GM19463 (cell line): ENCODE measurements around the gene APPL2.

ENCODE experiments used
- ATAC-seq: cut with Tn5 transposase; IDR thresholded peaks from one replicate; pipeline ENCODE4 v1.9.1; 2021; ENCODE audit warnings: mild to moderate bottlenecking, moderate library complexity; ENCODE audit not compliant: unreplicated experiment

APPL2 gene

GRCh38 chr12:105223884-105224283 is 12.1 kb downstream of the APPL2 start:
- ATAC-seq = no peak

DNA sequence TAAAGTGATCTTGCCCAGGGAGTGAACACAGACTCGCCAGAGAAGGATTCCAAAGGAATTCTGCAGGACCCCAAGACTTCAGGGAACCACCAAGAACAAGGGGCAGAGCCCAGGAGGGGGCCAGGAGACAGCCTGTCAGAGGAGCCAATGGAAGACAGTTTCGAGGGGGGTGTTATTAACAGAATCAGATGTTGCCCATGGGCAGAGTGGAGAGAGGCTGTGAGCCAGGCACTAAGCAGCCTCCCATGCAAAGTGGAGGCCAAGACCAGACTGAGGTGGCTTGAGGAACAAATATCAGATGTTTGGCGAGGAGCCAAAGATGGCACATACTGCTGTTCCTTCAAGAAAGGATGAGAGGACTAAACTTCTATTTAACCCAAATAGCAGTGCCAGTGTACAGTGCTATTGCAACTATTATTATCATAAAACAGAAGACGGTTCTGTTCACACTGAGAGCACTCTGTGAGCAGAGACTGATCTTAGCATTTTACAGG is 12.6 kb downstream of the APPL2 start:
- no peak for ATAC-seq

DNA sequence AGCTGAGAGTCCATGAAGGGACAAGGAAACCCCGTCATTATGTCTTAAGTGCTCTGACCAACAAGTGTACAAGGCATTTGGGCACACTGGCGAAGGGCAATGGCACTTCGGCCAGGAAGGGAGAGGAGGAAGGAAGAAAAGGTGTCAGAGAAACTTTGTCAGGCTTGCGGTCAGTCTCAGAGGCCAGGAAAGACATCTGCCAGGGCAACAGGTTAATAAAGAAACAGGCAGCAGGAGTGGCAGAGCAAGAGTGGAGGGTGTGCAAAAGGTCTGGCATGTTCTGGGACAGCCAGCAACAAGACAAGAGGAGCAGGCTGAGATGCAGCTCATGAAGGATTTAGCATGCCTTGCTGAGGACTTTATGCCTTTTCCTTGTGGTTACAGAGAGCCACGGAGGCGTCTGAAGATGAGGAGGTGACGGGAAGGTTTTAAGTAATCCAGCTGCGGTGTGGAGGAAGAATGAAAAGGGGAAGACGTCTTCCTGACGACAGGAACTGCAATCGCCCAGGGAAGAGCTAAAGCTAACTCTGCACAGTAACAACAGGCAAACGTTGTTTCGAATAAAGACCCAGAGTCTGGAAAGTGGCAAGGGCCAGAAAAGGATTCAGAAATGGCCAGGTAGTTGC is 13.1 kb downstream of the APPL2 start:
- ATAC-seq = no peak

GRCh38 chr12:105222284-105222655 is 13.7 kb downstream of the APPL2 start:
- ATAC-seq = no peak

DNA sequence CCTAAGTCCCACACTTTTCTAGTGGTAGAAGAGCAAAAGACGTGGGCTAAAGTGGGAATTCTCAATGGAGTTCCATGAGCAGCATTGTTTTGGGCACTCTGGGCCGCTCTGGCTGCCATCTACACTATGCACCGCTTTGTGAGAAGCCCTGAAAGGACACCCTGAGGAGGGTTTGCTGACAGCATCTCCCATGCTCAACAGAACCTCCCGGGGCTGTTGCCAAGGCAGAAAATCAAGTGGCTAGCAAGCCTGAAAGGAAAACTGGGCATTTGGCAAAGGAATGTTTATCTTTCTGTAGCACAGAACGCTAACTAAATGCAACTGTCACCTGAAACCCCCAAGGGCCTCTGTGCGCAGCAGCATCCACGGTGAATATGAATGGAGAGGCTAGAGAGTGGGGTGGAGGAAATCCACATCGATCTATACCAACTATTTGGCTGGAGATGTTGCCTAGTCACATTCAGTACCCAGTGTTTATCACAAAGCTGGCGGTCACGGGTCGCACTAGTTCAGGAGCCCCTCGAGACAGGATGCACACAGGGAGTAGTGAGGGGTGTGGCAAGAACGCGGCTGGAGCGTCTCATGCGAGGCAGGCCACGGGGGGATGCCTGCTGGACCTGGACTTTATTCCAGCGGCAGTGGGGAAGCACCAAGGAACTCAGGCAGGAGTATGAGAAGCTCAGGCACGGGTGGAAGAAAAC is 14.2 kb downstream of the APPL2 start:
- no peak for ATAC-seq

- no peak for ATAC-seq
Measured at GRCh38 chr12:105220929-105221290, 15.1 kb downstream of the APPL2 start.

GRCh38 chr12:105220150-105220928 is 15.6 kb downstream of the APPL2 start:
- no peak for ATAC-seq

- no peak for ATAC-seq
Measured at GRCh38 chr12:105219261-105220028, 16.5 kb downstream of the APPL2 start.

DNA sequence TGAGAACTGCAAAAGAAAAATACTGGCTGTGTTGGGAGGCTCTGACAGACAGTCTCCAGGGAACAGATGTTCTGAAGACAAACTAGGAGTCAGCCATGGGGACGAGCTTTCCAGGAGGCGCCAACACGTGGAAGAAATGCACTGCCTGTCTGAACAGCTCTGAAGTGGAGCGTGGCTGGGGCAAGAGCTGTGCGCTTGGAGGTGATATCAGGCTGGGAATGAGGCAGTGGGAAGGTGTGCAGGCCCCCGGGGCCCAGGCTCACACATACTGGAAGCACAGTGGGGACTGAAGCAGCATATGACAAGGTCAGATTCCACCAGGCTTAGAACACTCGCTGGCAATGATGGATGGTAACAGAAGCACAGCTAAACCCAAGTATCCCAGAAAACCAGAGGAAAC is 17.5 kb downstream of the APPL2 start:
- no peak for ATAC-seq

GRCh38 chr12:105214670-105215375 is 21.2 kb downstream of the APPL2 start:
- ATAC-seq = no peak

DNA sequence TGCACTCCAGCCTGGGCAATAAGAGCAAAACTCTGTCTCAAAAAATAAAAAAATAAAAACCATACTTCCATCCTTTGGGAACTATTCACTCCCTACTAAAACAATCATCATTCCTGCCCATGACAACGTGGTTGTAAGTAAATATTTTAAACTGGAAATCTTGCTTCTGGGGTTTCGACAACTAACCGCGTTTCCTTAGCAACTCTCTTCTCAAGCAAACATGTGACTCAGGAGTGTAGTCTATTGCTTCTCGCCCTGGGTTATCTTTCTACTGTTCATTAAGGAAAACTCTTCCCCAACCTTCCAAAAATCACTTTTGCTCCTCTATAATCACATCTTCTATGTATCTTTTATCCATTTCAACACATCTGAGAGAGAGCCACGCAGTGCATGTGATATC is 21.8 kb downstream of the APPL2 start:
- no peak for ATAC-seq

GRCh38 chr12:105212438-105212837 is 23.5 kb downstream of the APPL2 start:
- ATAC-seq = no peak

DNA sequence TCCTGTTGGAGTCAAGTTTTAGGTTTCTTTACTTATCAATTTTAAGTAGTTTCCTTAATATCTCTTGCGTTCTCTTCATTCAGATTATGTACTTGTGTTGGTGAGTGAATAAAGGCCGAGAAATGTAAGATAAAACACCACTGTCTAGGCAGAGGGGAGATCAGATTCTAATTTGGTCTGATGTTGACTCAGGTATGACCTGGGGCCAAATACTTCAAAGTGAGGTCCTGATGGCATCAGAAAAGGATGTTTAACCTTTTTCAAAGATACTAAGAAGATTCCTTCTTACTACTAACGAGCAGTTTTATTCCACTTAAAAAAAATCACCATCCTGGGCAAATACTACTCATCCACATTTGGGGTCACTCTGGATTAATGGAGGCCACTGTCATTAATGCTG is 26.9 kb downstream of the APPL2 start:
- no peak for ATAC-seq

- no peak for ATAC-seq
Measured at GRCh38 chr12:105206686-105207374, 29.1 kb downstream of the APPL2 start.

DNA sequence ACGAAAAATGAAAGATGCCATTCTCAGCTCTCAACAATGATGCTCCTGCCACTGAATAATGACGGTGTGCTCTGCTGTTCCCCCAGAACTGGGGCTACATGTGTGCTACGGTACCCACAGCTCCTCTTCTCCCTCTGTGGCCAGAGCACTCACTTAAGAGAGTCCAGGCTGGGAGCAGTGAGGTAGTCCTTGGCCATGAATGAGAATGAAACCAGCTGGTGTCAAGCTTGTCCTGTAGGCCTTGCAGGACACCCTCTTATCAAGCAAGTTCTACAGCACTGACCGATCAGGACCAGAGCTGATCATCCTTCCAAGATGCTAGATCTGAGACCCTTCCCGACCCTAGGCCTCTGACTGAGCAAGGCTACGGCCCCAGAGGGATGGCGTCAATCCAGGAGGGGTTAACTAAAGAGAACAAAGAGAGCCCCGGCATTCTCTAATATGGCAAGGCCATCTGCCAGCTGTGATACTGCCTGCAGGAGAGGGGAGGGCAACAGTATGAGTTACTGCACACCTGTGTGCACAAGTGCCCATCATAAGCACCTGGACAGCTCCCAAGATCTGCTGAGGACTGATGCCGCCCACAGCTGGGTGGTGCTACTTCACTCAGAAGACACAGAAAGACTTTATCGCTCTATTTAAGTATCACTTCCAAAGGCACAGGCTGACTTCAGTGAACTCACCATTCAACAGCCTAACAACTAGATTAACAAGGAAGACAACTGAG is 30.5 kb downstream of the APPL2 start:
- no peak for ATAC-seq

DNA sequence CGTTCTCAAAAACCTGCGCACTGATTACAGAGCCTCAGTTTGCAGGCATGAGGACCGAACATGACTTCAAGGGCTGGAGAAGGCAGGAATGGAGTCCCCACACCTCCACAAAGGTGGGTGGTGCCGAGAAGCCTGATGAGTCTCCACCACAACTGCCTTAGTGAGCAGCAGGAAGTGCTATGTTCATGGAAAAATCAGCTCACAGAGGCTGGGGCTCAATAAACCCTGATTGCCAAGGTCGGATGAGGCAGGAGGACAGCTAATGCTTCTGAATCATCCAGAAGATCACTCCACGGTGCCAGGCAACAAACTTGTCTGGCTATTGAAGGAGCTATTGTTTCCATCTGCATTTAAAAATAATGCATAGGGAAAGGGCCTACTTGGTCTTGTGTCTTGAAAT is 31.1 kb downstream of the APPL2 start:
- no peak for ATAC-seq

GRCh38 chr12:105204127-105204526 is 31.8 kb downstream of the APPL2 start:
- ATAC-seq = no peak

DNA sequence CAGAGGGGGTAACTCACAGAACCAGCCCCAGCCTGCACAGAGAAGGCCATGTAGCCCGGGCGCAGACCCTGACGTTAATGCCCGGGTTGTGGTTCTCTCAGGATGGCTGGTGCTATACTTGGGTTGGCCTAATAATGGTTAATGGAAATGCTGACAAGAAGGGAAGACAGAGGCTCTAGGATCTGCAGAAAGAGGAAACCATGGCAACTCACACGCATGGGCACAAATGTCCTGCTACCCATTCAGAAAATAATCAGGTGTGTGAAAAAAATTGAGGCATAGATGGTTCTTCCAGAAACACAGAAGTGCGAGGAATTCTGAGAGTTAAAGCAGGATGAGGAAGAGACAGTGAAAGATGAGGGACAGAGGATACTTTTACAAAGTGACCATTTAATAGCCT is 33.8 kb downstream of the APPL2 start:
- no peak for ATAC-seq

DNA sequence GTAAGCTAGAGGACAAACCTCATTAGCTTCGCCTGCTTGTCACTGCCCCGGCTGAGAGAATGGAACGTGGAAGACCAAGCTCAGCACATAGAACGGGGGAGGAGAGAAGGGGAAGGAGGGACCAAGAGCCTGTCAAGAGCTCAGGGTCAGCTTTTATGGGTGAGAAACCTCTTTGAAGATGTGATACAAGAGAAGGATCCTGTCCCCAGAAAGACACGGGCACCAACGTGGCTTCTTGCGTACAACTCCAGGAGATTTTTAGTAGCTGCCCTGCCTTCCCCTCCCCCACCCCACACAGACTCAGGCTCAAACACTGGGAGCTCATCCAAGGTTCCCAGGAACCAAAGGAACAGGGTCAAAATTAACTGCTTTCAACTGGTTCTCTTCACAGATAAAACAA is 34.7 kb downstream of the APPL2 start:
- ATAC-seq = no peak
